IPS-20b (cell line): ENCODE results near the gene TULP1.
"Not testable (repeated sequence)": the region's sequence is repeated elsewhere in the genome, so short reads cannot be mapped to it uniquely, and the experiment has no call there.

Experiments used
- H3K27ac ChIP-seq: one replicate; pipeline ENCODE4 v1.5.1; 2013; ENCODE audit warnings: low read length
- H3K27me3 ChIP-seq: 2 replicates; pipeline ENCODE4 v1.6.1; 2013; ENCODE audit warnings: mild to moderate bottlenecking, low read length, inconsistent platforms; ENCODE audit not compliant: insufficient read depth
- H3K36me3 ChIP-seq: 2 replicates; pipeline ENCODE4 v1.6.1; 2013; ENCODE audit warnings: low read depth, mild to moderate bottlenecking, inconsistent platforms, low read length, moderate library complexity; ENCODE audit not compliant: insufficient read depth
- H3K4me1 ChIP-seq: 2 replicates; pipeline ENCODE4 v1.6.1; 2013; ENCODE audit warnings: mild to moderate bottlenecking, control low read depth, inconsistent platforms, low read length, moderate library complexity; ENCODE audit not compliant: insufficient read depth
- H3K4me3 ChIP-seq: 2 replicates; pipeline ENCODE4 v1.5.1; 2013; ENCODE audit warnings: mild to moderate bottlenecking, low read length, inconsistent platforms
- H3K9ac ChIP-seq: 2 replicates; pipeline ENCODE4 v1.6.1; 2013; ENCODE audit warnings: low read depth, mild to moderate bottlenecking, inconsistent platforms, low read length, moderate library complexity
- H3K9me3 ChIP-seq: 2 replicates; pipeline ENCODE4 v1.6.1; 2013; ENCODE audit warnings: mild to moderate bottlenecking, low read depth, low read length, inconsistent platforms; ENCODE audit not compliant: insufficient read depth

Gene TULP1

GRCh38 chr6:35541836-35542235 lies 29.1 kb upstream of the TULP1 start:
- H3K4me1 ChIP-seq, result peaks cover 3% of the 10 kb centered on the region; the same call in 1 of the 2 replicates
- no peak overlapping the region for H3K9ac ChIP-seq
- no peaks in the 10 kb centered on the region for H3K27me3 ChIP-seq
- H3K9me3 ChIP-seq, result no peaks in the 10 kb centered on the region
- no peak overlapping the region for H3K27ac ChIP-seq
- no peaks in the 10 kb centered on the region for H3K36me3 ChIP-seq
- no peak overlapping the region for H3K4me3 ChIP-seq

GRCh38 chr6:35539223-35539622 lies 26.5 kb upstream of the TULP1 start:
- Histone ChIP-seq H3K9me3 (no peaks in the 10 kb centered on the region), H3K36me3 (no peaks in the 10 kb centered on the region), H3K4me1 (peaks cover 5% of the 10 kb centered on the region; the same call in 1 of the 2 replicates), H3K4me3 (no peak overlapping the region), H3K9ac (no peak overlapping the region), H3K27me3 (no peaks in the 10 kb centered on the region), H3K27ac (no peak overlapping the region)

GRCh38 chr6:35535847-35536246 lies 23.2 kb upstream of the TULP1 start:
- not testable (repeated sequence) for H3K4me1 ChIP-seq, H3K27ac ChIP-seq, H3K9ac ChIP-seq, H3K36me3 ChIP-seq, H3K9me3 ChIP-seq, H3K4me3 ChIP-seq, H3K27me3 ChIP-seq

- H3K27ac ChIP-seq, result no peak overlapping the region
These were observed 21.9 kb upstream of the TULP1 start for GRCh38 chr6:35534407-35535170.

GRCh38 chr6:35533981-35534380 lies 21.3 kb upstream of the TULP1 start:
- Histone ChIP-seq H3K36me3 (no peaks in the 10 kb centered on the region), H3K9me3 (no peaks in the 10 kb centered on the region), H3K27ac (no peak overlapping the region), H3K27me3 (no peaks in the 10 kb centered on the region), H3K4me1 (peaks cover 3% of the 10 kb centered on the region; the same call in 1 of the 2 replicates), H3K4me3 (no peak overlapping the region), H3K9ac (no peak overlapping the region)

More at GRCh38 chr6:35534407-35535170, 21.9 kb upstream of the TULP1 start:
- H3K4me1 ChIP-seq, result peaks cover 3% of the 10 kb centered on the region; the same call in 1 of the 2 replicates
- H3K4me3 ChIP-seq, result no peak overlapping the region
- H3K36me3 ChIP-seq, result no peaks in the 10 kb centered on the region
- no peaks in the 10 kb centered on the region for H3K27me3 ChIP-seq
- H3K9me3 ChIP-seq, result no peaks in the 10 kb centered on the region
- H3K9ac ChIP-seq, result no peak overlapping the region

- Histone ChIP-seq H3K4me3 (no peak overlapping the region), H3K27ac (no peak overlapping the region), H3K9ac (no peak overlapping the region), H3K4me1 (peaks cover 3% of the 10 kb centered on the region; the same call in 1 of the 2 replicates), H3K9me3 (no peaks in the 10 kb centered on the region), H3K27me3 (no peaks in the 10 kb centered on the region), H3K36me3 (no peaks in the 10 kb centered on the region)
These were observed 19.4 kb upstream of the TULP1 start for GRCh38 chr6:35532126-35532525.

- Histone ChIP-seq H3K4me3 (no peak overlapping the region), H3K4me1 (peaks cover 3% of the 10 kb centered on the region; the same call in 1 of the 2 replicates), H3K36me3 (no peaks in the 10 kb centered on the region), H3K9me3 (no peaks in the 10 kb centered on the region), H3K27ac (no peak overlapping the region), H3K9ac (no peak overlapping the region), H3K27me3 (no peaks in the 10 kb centered on the region)
These were observed 11.8 kb upstream of the TULP1 start for GRCh38 chr6:35524380-35525020.

- Histone ChIP-seq H3K9ac (peak overlapping the region; percentile 4; the same call in 1 of the 2 replicates), H3K9me3 (no peaks in the 10 kb centered on the region), H3K36me3 (no peaks in the 10 kb centered on the region), H3K4me3 (no peak overlapping the region; the same call in 1 of the 2 replicates), H3K4me1 (peaks cover 4% of the 10 kb centered on the region; the same call in 1 of the 2 replicates), H3K27ac (no peak overlapping the region), H3K27me3 (no peaks in the 10 kb centered on the region)
These were observed 10.3 kb upstream of the TULP1 start for GRCh38 chr6:35522660-35523658.

GRCh38 chr6:35522151-35522550 lies 9.5 kb upstream of the TULP1 start:
- Histone ChIP-seq H3K4me3 (no peak overlapping the region), H3K36me3 (no peaks in the 10 kb centered on the region), H3K4me1 (peaks cover 4% of the 10 kb centered on the region; the same call in 1 of the 2 replicates), H3K9me3 (no peaks in the 10 kb centered on the region), H3K27ac (no peak overlapping the region), H3K27me3 (no peaks in the 10 kb centered on the region), H3K9ac (peak overlapping the region; percentile 4; the same call in 1 of the 2 replicates)

GRCh38 chr6:35521235-35521634 lies 8.5 kb upstream of the TULP1 start:
- Histone ChIP-seq H3K4me1 (peaks cover 4% of the 10 kb centered on the region; the same call in 1 of the 2 replicates), H3K9ac (no peak overlapping the region), H3K4me3 (no peak overlapping the region), H3K9me3 (no peaks in the 10 kb centered on the region), H3K27ac (no peak overlapping the region), H3K27me3 (no peaks in the 10 kb centered on the region), H3K36me3 (no peaks in the 10 kb centered on the region)

- H3K9ac ChIP-seq, result no peak overlapping the region
- H3K27me3 ChIP-seq, result no peaks in the 10 kb centered on the region
- no peaks in the 10 kb centered on the region for H3K36me3 ChIP-seq
- H3K4me3 ChIP-seq, result no peak overlapping the region
- no peaks in the 10 kb centered on the region for H3K9me3 ChIP-seq
- peaks cover 4% of the 10 kb centered on the region; the same call in 1 of the 2 replicates for H3K4me1 ChIP-seq
- no peak overlapping the region for H3K27ac ChIP-seq
These were observed 6.8 kb upstream of the TULP1 start for GRCh38 chr6:35519313-35520015.
